ENCODE data around the gene FDX2.
"Not testable (repeated sequence)": the region's sequence is repeated elsewhere in the genome, so short reads cannot be mapped to it uniquely, and the experiment has no call there.

The FDX2 gene

GRCh38 chr19:10283301-10284064 lies 32.3 kb downstream of the FDX2 start:
- no peak for DNase-seq

GRCh38 chr19:10282043-10282442 lies 33.8 kb downstream of the FDX2 start:
- DNase-seq, result not testable (repeated sequence)

GRCh38 chr19:10279737-10280442 lies 35.9 kb downstream of the FDX2 start:
- no peak for DNase-seq

- no peak for DNase-seq
These were observed 36.9 kb downstream of the FDX2 start for GRCh38 chr19:10278935-10279334.

GRCh38 chr19:10277795-10278589 lies 37.8 kb downstream of the FDX2 start:
- DNase-seq, result no peak

GRCh38 chr19:10274589-10274988 lies 41.2 kb downstream of the FDX2 start:
- DNase-seq, result no peak

GRCh38 chr19:10271543-10272086 lies 44.2 kb downstream of the FDX2 start:
- peak in 1 of 5 donors; percentile 36 for DNase-seq

GRCh38 chr19:10270616-10271394 lies 45.0 kb downstream of the FDX2 start, which contains the start of gene ICAM1:
TSS of gene ICAM1 (plus strand) at chr19:10271120. CDS start at chr19:10271160, 40 bp downstream.
- DNase-seq, result peak; percentile 51 to 86 (median 67)

GRCh38 chr19:10270180-10270615 lies 45.6 kb downstream of the FDX2 start:
- peak in 4 of 5 donors; percentile 54 to 87 (median 56) for DNase-seq

GRCh38 chr19:10269333-10270179 lies 46.3 kb downstream of the FDX2 start:
- DNase-seq, result peak; percentile 66 to 85 (median 78)

- no peak for DNase-seq
These were observed 47.7 kb downstream of the FDX2 start for GRCh38 chr19:10268071-10268470.

- no peak for DNase-seq
These were observed 49.1 kb downstream of the FDX2 start for GRCh38 chr19:10266706-10267105.

- DNase-seq, result no peak
These were observed 53.0 kb downstream of the FDX2 start for GRCh38 chr19:10262771-10263170.

GRCh38 chr19:10260141-10260584 lies 55.7 kb downstream of the FDX2 start:
- peak in 2 of 5 donors; percentile 19 to 66 for DNase-seq
